ENCODE data around the gene CYB5B.

DNA sequence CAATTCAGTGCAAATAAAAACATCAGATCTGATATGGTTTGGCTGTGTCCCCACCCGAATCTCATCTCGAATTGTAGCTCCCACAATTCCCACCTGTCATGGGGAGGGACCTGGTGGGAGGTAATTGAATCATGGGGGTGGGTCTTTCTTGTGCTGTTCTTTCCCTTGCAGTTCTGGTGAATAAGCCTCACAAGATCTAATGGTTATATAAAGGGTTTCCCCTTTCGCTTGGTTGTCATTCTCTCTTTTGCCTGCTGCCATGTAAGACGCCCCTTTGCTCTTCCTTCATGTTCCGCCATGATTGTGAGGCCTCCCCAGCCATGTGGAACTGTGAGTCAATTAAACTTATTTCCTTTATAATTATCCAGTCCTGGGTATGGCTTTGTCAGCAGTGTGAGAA lies 72.5 kb downstream of the CYB5B start:
- TF ChIP-seq EZH2 (IDR thresholded peaks at IDR 0.05; ENCODE audit: low read length, missing control alignments): no peak
- TF ChIP-seq, protein P1, sequence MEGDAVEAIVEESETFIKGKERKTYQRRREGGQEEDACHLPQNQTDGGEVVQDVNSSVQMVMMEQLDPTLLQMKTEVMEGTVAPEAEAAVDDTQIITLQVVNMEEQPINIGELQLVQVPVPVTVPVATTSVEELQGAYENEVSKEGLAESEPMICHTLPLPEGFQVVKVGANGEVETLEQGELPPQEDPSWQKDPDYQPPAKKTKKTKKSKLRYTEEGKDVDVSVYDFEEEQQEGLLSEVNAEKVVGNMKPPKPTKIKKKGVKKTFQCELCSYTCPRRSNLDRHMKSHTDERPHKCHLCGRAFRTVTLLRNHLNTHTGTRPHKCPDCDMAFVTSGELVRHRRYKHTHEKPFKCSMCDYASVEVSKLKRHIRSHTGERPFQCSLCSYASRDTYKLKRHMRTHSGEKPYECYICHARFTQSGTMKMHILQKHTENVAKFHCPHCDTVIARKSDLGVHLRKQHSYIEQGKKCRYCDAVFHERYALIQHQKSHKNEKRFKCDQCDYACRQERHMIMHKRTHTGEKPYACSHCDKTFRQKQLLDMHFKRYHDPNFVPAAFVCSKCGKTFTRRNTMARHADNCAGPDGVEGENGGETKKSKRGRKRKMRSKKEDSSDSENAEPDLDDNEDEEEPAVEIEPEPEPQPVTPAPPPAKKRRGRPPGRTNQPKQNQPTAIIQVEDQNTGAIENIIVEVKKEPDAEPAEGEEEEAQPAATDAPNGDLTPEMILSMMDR (conservative IDR thresholded peaks at IDR 0.05 in 1 of 2, IDR thresholded peaks at IDR 0.05 in 1 of 2; ENCODE audit: low read depth in 1 of 2, low read length in 2 of 2): no peak

All from fibroblast of lung (primary cell).